GM12878 (cell line): ENCODE results near the gene MYO1D. TPM values are rescaled to one million over a fixed set of nuclear protein-coding genes. Genes with fewer than 3 reads are reported as not detected.

Experiments
- ATAC-seq: fragments of 200-7000 bp; cut with Tn5 transposase; 3 replicates; pipeline ENCODE4 v1.9.1; 2020; ENCODE audit warnings: mild to moderate bottlenecking, moderate library complexity
- BruUV-seq: library from RNA; stranded (reverse); fragments of 400-500 nt; replicated peaks from 2 replicates; lab custom pipeline; 2021; lab: Mats Ljungman, UMichigan
- CTCF ChIA-PET: fragments of 300-600 bp; sonication (Branson Sonifier 250); formaldehyde crosslinking; extraction: SDS; loops from one replicate; lab custom pipeline; 2021; ENCODE audit warnings: inconsistent platforms; lab: Yijun Ruan, JAX
- POLR2A ChIA-PET: fragments of 350-600 bp; formaldehyde crosslinking; extraction: SDS; loops from one replicate; lab custom pipeline; 2021; ENCODE audit warnings: inconsistent platforms; lab: Charles Lee
- RAD21 ChIA-PET: fragments of 300-600 bp; sonication (Branson Sonifier 250); formaldehyde crosslinking; loops from one replicate; lab custom pipeline; 2023; ENCODE audit warnings: antibody characterized with exemption; ENCODE audit not compliant: unreplicated experiment; lab: Charles Lee
- SMC1A ChIA-PET: fragments of 300-600 bp; sonication (Branson Sonifier 250); formaldehyde crosslinking; loops from one replicate; lab custom pipeline; 2023; ENCODE audit not compliant: unreplicated experiment, uncharacterized antibody; lab: Charles Lee
- DNase-seq: peaks from one replicate; pipeline ENCODE4 v3.0.0-alpha.2; 2011; ENCODE audit warnings: low read depth, low spot score
- FAIRE-seq: peaks from 3 replicates; lab custom pipeline; 2011; peaks lifted over from hg19 to GRCh38; lab: Jason Lieb, UNC
- H2AFZ ChIP-seq: 2 replicates; pipeline ENCODE4 v1.6.0; 2011; ENCODE audit warnings: low read depth, low read length, control low read depth; ENCODE audit not compliant: control insufficient read depth
- H3K27ac ChIP-seq: 2 replicates; pipeline ENCODE4 v1.5.1; 2011; ENCODE audit warnings: control low read depth; ENCODE audit not compliant: control insufficient read depth, insufficient read depth
- H3K27me3 ChIP-seq, 2 experiments: replicated peaks in 1 of 2; 2 replicates each; pipeline versions ENCODE4 v1.6.0 to v1.6.1; 2011; ENCODE audit warnings: low read length in 1 of 2; ENCODE audit not compliant: control insufficient read depth in 2 of 2, insufficient read depth in 2 of 2
- H3K36me3 ChIP-seq, 2 experiments: 2 replicates each; pipeline ENCODE4 v1.5.1; 2011; ENCODE audit warnings: low read length in 1 of 2; ENCODE audit not compliant: control insufficient read depth in 2 of 2, insufficient read depth in 2 of 2
- H3K4me1 ChIP-seq: 2 replicates; pipeline ENCODE4 v1.6.1; 2011; ENCODE audit warnings: mild to moderate bottlenecking, low read length, moderate library complexity, mixed read lengths; ENCODE audit not compliant: control insufficient read depth, insufficient read depth
- H3K4me2 ChIP-seq: 2 replicates; pipeline ENCODE4 v1.6.0; 2011; ENCODE audit warnings: control low read depth; ENCODE audit not compliant: control insufficient read depth, insufficient read depth
- H3K4me3 ChIP-seq: fragments of 200-600 bp; sonication (generic); 2 replicates; pipeline ENCODE4 v1.5.1; 2016
- H3K79me2 ChIP-seq: 2 replicates; pipeline ENCODE4 v1.6.0; 2011; ENCODE audit warnings: low read length; ENCODE audit not compliant: control insufficient read depth, insufficient read depth
- H3K9ac ChIP-seq: 2 replicates; pipeline ENCODE4 v1.8.0; 2011; ENCODE audit warnings: low read length, control low read depth, mixed read lengths; ENCODE audit not compliant: control insufficient read depth, insufficient read depth
- H3K9me3 ChIP-seq: replicated peaks from 3 replicates; pipeline ENCODE4 v1.5.1; 2011; ENCODE audit warnings: mild to moderate bottlenecking, low read length; ENCODE audit not compliant: control insufficient read depth, insufficient read depth
- H4K20me1 ChIP-seq: 2 replicates; pipeline ENCODE4 v1.6.0; 2011; ENCODE audit not compliant: control insufficient read depth, insufficient read depth
- BACH1 ChIP-seq: fragments of 450-650 bp; IDR thresholded peaks from 2 replicates; pipeline ENCODE4 v1.6.1; 2017; ENCODE audit warnings: mild to moderate bottlenecking, borderline replicate concordance
- GABPA ChIP-seq: IDR thresholded peaks from 2 replicates; pipeline ENCODE4 v1.6.1; 2014; ENCODE audit warnings: antibody characterized with exemption, low read depth, mild to moderate bottlenecking, inconsistent platforms
- IRF4 ChIP-seq: IDR thresholded peaks from 2 replicates; pipeline ENCODE4 v1.6.1; 2011; ENCODE audit warnings: low read depth, low read length
- NFYB ChIP-seq: IDR thresholded peaks from 2 replicates; pipeline ENCODE4 v1.6.1; 2011; ENCODE audit warnings: low read depth, mild to moderate bottlenecking, low read length, improper control_type of control experiment, moderate library complexity; ENCODE audit not compliant: insufficient read depth
- SREBF1 ChIP-seq: IDR thresholded peaks from 2 replicates; pipeline ENCODE4 v1.6.1; 2012; ENCODE audit warnings: mild to moderate bottlenecking, low read length
- SREBF2 ChIP-seq: IDR thresholded peaks from 2 replicates; pipeline ENCODE4 v1.6.1; 2012; ENCODE audit warnings: mild to moderate bottlenecking, low read length
- WGBS: methylation state at CpG from one replicate; pipeline ENCODE4 v1.1.6; 2016; ENCODE audit warnings: low lambda C conversion rate; ENCODE audit not compliant: insufficient replicate concordance, insufficient coverage; ENCODE audit errors: missing lambda C conversion rate; 5-methylcytosine and 5-hydroxymethylcytosine counted together
- in situ Hi-C: fragments of 300-500 bp; cut with MboI; formaldehyde crosslinking; loops from 9 replicates; pipeline ENCODE4 v1.14.3; 2018; ENCODE audit warnings: mixed read lengths
- intact Hi-C: fragments of 100-400 bp; cut with micrococcal nuclease; formaldehyde crosslinking; loops from one replicate; pipeline ENCODE4 v1.14.2; 2022; ENCODE audit not compliant: unreplicated experiment
- polyA plus RNA-seq, 11 experiments: library from polyadenylated mRNA; depleted of rRNA in 4 of 11; unstranded in 6 of 11; stranded (reverse) in 5 of 11; fragments of >200 nt; fragmentation: Nextera tagmentation in 4 of 11; fragmentation: Illumina TruSeq in 1 of 11; extraction: Ambion mirVana in 4 of 11; extraction: Trizol in 1 of 11; gene quantifications; 1 replicate in 1 of 11; 2 replicates in 10 of 11; pipeline versions ENCODE4 v1.2.1 to v1.2.3, GENCODE V29; 2011 to 2016; ENCODE audit warnings: inconsistent platforms in 2 of 11, missing spikeins in 2 of 11, low read depth in 1 of 11
- total RNA-seq, 4 experiments: library from RNA; depleted of rRNA in 3 of 4; stranded (reverse); fragments of >200 nt in 3 of 4; fragmentation: Illumina TruSeq in 1 of 4; extraction: Trizol in 1 of 4; gene quantifications; 2 replicates each; pipeline versions ENCODE4 v1.2.1 to v1.2.3, GENCODE V29; 2013 to 2021
- TF ChIP-seq, protein P1 (sequence below): IDR thresholded peaks from 2 replicates; pipeline ENCODE4 v1.6.1; 2012; ENCODE audit warnings: low read depth, low read length, improper control_type of control experiment
- TF ChIP-seq, protein P2 (sequence below): fragments of 450-650 bp; IDR thresholded peaks from 2 replicates; pipeline ENCODE4 v1.6.1; 2017; ENCODE audit warnings: antibody characterized with exemption, mild to moderate bottlenecking, moderate library complexity
- TF ChIP-seq, protein P3 (sequence below): fragments of 450-650 bp; formaldehyde crosslinking; IDR thresholded peaks from 2 replicates; pipeline ENCODE4 v1.4.0; 2022; ENCODE audit warnings: mild to moderate bottlenecking, moderate library complexity

MYO1D gene
- total and polyA plus RNA-seq, 10 of the 15 experiments (the other 5 are each of a cell fraction or from before 2014, with no cell fraction given): 1.8 to 37.7 (median 25.4) TPM

- H3K27ac ChIP-seq: no peak overlapping the region
- CTCF ChIA-PET: no interaction called here
- ATAC-seq: no peak
- intact Hi-C loops: no loop called here
- DNase-seq: no peak
- peaks cover 37% of the 10 kb centered on the region for H3K79me2 ChIP-seq
- no TSS peak for BruUV-seq
- TF ChIP-seq, protein P1, sequence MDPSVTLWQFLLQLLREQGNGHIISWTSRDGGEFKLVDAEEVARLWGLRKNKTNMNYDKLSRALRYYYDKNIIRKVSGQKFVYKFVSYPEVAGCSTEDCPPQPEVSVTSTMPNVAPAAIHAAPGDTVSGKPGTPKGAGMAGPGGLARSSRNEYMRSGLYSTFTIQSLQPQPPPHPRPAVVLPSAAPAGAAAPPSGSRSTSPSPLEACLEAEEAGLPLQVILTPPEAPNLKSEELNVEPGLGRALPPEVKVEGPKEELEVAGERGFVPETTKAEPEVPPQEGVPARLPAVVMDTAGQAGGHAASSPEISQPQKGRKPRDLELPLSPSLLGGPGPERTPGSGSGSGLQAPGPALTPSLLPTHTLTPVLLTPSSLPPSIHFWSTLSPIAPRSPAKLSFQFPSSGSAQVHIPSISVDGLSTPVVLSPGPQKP: no peak
- TF ChIP-seq, protein P2, sequence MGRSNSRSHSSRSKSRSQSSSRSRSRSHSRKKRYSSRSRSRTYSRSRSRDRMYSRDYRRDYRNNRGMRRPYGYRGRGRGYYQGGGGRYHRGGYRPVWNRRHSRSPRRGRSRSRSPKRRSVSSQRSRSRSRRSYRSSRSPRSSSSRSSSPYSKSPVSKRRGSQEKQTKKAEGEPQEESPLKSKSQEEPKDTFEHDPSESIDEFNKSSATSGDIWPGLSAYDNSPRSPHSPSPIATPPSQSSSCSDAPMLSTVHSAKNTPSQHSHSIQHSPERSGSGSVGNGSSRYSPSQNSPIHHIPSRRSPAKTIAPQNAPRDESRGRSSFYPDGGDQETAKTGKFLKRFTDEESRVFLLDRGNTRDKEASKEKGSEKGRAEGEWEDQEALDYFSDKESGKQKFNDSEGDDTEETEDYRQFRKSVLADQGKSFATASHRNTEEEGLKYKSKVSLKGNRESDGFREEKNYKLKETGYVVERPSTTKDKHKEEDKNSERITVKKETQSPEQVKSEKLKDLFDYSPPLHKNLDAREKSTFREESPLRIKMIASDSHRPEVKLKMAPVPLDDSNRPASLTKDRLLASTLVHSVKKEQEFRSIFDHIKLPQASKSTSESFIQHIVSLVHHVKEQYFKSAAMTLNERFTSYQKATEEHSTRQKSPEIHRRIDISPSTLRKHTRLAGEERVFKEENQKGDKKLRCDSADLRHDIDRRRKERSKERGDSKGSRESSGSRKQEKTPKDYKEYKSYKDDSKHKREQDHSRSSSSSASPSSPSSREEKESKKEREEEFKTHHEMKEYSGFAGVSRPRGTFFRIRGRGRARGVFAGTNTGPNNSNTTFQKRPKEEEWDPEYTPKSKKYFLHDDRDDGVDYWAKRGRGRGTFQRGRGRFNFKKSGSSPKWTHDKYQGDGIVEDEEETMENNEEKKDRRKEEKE: no peak
- TF ChIP-seq, protein P3, sequence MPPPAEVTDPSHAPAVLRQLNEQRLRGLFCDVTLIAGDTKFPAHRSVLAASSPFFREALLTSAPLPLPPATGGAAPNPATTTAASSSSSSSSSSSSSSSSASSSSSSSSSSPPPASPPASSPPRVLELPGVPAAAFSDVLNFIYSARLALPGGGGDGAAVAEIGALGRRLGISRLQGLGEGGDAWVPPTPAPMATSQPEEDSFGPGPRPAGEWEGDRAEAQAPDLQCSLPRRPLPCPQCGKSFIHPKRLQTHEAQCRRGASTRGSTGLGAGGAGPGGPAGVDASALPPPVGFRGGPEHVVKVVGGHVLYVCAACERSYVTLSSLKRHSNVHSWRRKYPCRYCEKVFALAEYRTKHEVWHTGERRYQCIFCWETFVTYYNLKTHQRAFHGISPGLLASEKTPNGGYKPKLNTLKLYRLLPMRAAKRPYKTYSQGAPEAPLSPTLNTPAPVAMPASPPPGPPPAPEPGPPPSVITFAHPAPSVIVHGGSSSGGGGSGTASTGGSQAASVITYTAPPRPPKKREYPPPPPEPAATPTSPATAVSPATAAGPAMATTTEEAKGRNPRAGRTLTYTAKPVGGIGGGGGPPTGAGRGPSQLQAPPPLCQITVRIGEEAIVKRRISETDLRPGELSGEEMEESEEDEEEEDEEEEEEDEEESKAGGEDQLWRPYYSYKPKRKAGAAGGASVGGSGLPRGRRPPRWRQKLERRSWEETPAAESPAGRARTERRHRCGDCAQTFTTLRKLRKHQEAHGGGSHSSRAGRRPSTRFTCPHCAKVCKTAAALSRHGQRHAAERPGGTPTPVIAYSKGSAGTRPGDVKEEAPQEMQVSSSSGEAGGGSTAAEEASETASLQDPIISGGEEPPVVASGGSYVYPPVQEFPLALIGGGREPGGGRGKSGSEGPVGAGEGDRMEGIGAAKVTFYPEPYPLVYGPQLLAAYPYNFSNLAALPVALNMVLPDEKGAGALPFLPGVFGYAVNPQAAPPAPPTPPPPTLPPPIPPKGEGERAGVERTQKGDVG (CRISPR knock-in tag): no peak
- no peak for TF ChIP-seq SREBF2
- TF ChIP-seq BACH1: no peak
- TF ChIP-seq GABPA: no peak
- no peak for TF ChIP-seq SREBF1
- no peak for TF ChIP-seq NFYB
- TF ChIP-seq IRF4: no peak
- H4K20me1 ChIP-seq: no peaks in the 10 kb centered on the region
- WGBS: 58% methylated on average over 8 of the region's 15 CpGs
- no peak for FAIRE-seq
- no peak overlapping the region for H3K4me2 ChIP-seq
- H3K36me3 ChIP-seq: peaks cover 4 to 10% of the 10 kb centered on the region in 2 experiments; a peak in 3 of 4 replicates
- in situ Hi-C loops: no loop called here
- POLR2A ChIA-PET: interaction anchor here (8.6 to 12.5 kb wide), 2 partner anchors 18 to 30 kb away, joined by 106 to 308 read pairs; no protein-coding TSS in a partner anchor
- H3K9me3 ChIP-seq: no peaks in the 10 kb centered on the region
- no peak overlapping the region for H3K9ac ChIP-seq
- SMC1A ChIA-PET: interaction anchor here (4.1 to 11.9 kb wide), 3 partner anchors 10 to 31 kb away, joined by 28 to 286 read pairs (median 135); no protein-coding TSS in a partner anchor
- H3K4me3 ChIP-seq: no peak overlapping the region
- no peak overlapping the region for H2AFZ ChIP-seq
- peaks cover 35% of the 10 kb centered on the region for H3K4me1 ChIP-seq
- no peaks in the 10 kb centered on the region for H3K27me3 ChIP-seq
- RAD21 ChIA-PET: interaction anchor here (16.4 kb wide), 1 partner anchor 25 kb away, joined by 543 read pairs; no protein-coding TSS in a partner anchor
Measured at GRCh38 chr17:32493571-32493970, 383.4 kb downstream of the MYO1D start.
